Endothelial cell of umbilical vein (primary cell): ENCODE data around the gene NDUFA11. TPM values are rescaled to one million over a fixed set of nuclear protein-coding genes. Genes with fewer than 3 reads are reported as not detected.

Source experiments
- BruUV-seq: library from RNA; stranded (reverse); fragments of 400-500 nt; replicated peaks from 2 replicates; lab custom pipeline; 2021; lab: Mats Ljungman, UMichigan
- CTCF ChIA-PET: fragments of 300-600, 350-600 bp; sonication (Branson Sonifier 250); formaldehyde crosslinking; loops from one replicate; lab custom pipeline; 2021; ENCODE audit warnings: antibody characterized with exemption, inconsistent platforms; lab: Charles Lee
- POLR2A ChIA-PET: fragments of 300-600, 350-600 bp; sonication (Branson Sonifier 250); formaldehyde crosslinking; loops from one replicate; lab custom pipeline; 2021; ENCODE audit warnings: antibody characterized with exemption, inconsistent platforms; lab: Charles Lee
- DNase-seq: peaks from one replicate; pipeline ENCODE4 v3.0.0-alpha.2; 2011; ENCODE audit warnings: low read depth, low spot score
- FAIRE-seq: peaks from 2 replicates; lab custom pipeline; 2011; peaks lifted over from hg19 to GRCh38; lab: Jason Lieb, UNC
- H2AFZ ChIP-seq: 2 replicates; pipeline ENCODE4 v1.6.0; 2012; ENCODE audit warnings: low read depth, low read length, control low read depth, inconsistent platforms
- H3K27ac ChIP-seq: 2 replicates; pipeline ENCODE4 v1.5.1; 2011; ENCODE audit warnings: low read depth, mild to moderate bottlenecking, control low read depth, low read length, moderate library complexity; ENCODE audit not compliant: insufficient read depth
- H3K27me3 ChIP-seq, 2 experiments: 2 replicates each; pipeline versions ENCODE4 v1.6.0 to v1.6.1; 2011; ENCODE audit warnings: low read length in 2 of 2, mixed read lengths in 1 of 2; ENCODE audit not compliant: control insufficient read depth in 2 of 2, insufficient read depth in 2 of 2
- H3K36me3 ChIP-seq, 2 experiments: 2 replicates in 1 of 2; 3 replicates in 1 of 2; pipeline ENCODE4 v1.5.1; 2011; ENCODE audit warnings: low read length in 2 of 2, mild to moderate bottlenecking in 1 of 2, moderate library complexity in 1 of 2; ENCODE audit not compliant: control insufficient read depth in 2 of 2, insufficient read depth in 2 of 2; ENCODE audit errors: extremely low read depth in 1 of 2
- H3K4me1 ChIP-seq: 3 replicates; pipeline ENCODE4 v1.5.1; 2011; ENCODE audit warnings: mild to moderate bottlenecking, low read length; ENCODE audit not compliant: control insufficient read depth, insufficient read depth; ENCODE audit errors: extremely low read depth
- H3K4me2 ChIP-seq: 2 replicates; pipeline ENCODE4 v1.6.1; 2011; ENCODE audit warnings: low read length, control low read depth, mixed read lengths; ENCODE audit not compliant: insufficient read depth
- H3K4me3 ChIP-seq, 3 experiments: fragments of 200-600 bp in 1 of 3; sonication (generic), shearing (Covaris generic) in 1 of 3; replicated peaks in 1 of 3; 2 replicates each; pipeline ENCODE4 v1.5.1; 2011 to 2016; ENCODE audit warnings: control low read depth in 3 of 3, low read length in 3 of 3, mild to moderate bottlenecking in 2 of 3, inconsistent platforms in 1 of 3, low read depth in 1 of 3, moderate library complexity in 1 of 3; ENCODE audit not compliant: insufficient read depth in 1 of 3
- H3K79me2 ChIP-seq: 2 replicates; pipeline ENCODE4 v1.6.0; 2012; ENCODE audit warnings: low read length, inconsistent platforms; ENCODE audit not compliant: control insufficient read depth, insufficient read depth
- H3K9ac ChIP-seq: replicated peaks from 2 replicates; pipeline ENCODE3; 2011; ENCODE audit warnings: low read length, control low read depth; ENCODE audit not compliant: insufficient read depth; ENCODE audit errors: extremely low read depth
- H3K9me1 ChIP-seq: replicated peaks from 3 replicates; pipeline ENCODE4 v1.6.0; 2011; ENCODE audit warnings: mild to moderate bottlenecking, low read length; ENCODE audit not compliant: control insufficient read depth, insufficient read depth; ENCODE audit errors: extremely low read depth
- H3K9me3 ChIP-seq: replicated peaks from 2 replicates; pipeline ENCODE4 v1.5.1; 2012; ENCODE audit warnings: low read length, inconsistent platforms; ENCODE audit not compliant: control insufficient read depth, insufficient read depth
- H4K20me1 ChIP-seq: replicated peaks from 2 replicates; pipeline ENCODE3; 2011; ENCODE audit warnings: mild to moderate bottlenecking, low read length; ENCODE audit not compliant: control insufficient read depth, insufficient read depth; ENCODE audit errors: extremely low read depth
- EZH2 ChIP-seq: IDR thresholded peaks from 2 replicates; pipeline ENCODE4 v1.6.1; 2012; ENCODE audit warnings: borderline replicate concordance, low read depth, mild to moderate bottlenecking, moderate library complexity, low read length, inconsistent platforms; ENCODE audit not compliant: severe bottlenecking
- FOS ChIP-seq: IDR thresholded peaks from 2 replicates; pipeline ENCODE4 v1.6.1; 2011; ENCODE audit warnings: mild to moderate bottlenecking, low read length, moderate library complexity, borderline replicate concordance; ENCODE audit not compliant: insufficient read depth
- GATA2 ChIP-seq: IDR thresholded peaks from 2 replicates; pipeline ENCODE4 v1.7.0; 2011; ENCODE audit warnings: low read depth, mild to moderate bottlenecking, moderate library complexity, mixed read lengths, low read length; ENCODE audit not compliant: insufficient read length, insufficient read depth
- JUN ChIP-seq: IDR thresholded peaks from 2 replicates; pipeline ENCODE4 v1.6.1; 2011; ENCODE audit warnings: borderline replicate concordance, low read depth; ENCODE audit not compliant: insufficient read length, insufficient read depth
- POLR2AphosphoS5 ChIP-seq: IDR thresholded peaks from 2 replicates; pipeline ENCODE4 v1.6.1; 2012; ENCODE audit warnings: low read depth, mild to moderate bottlenecking, control low read depth, low read length, moderate library complexity; ENCODE audit not compliant: insufficient read depth
- dilution Hi-C: fragments of 300-500 bp; cut with MboI; formaldehyde crosslinking; loops from one replicate; pipeline ENCODE4 v1.15.0; 2019; ENCODE audit warnings: low sequenced_read_pairs; ENCODE audit not compliant: extremely low pct_ligation_motif_present
- intact Hi-C: fragments of 100-400 bp; cut with micrococcal nuclease; formaldehyde crosslinking; loops from one replicate; pipeline ENCODE4 v1.10.0; 2022
- polyA plus RNA-seq, 4 experiments: library from polyadenylated mRNA; depleted of rRNA in 3 of 4; stranded (reverse) in 3 of 4; unstranded in 1 of 4; fragments of >200 nt; gene quantifications; 2 replicates each; pipeline versions ENCODE4 v1.2.1 to v1.2.3, GENCODE V29; 2011 to 2012; ENCODE audit warnings: missing spikeins in 1 of 4
- total RNA-seq: library from RNA; stranded (reverse); gene quantifications from 2 replicates; pipeline ENCODE4 v1.2.3, GENCODE V29; 2021
- TF ChIP-seq, protein P1 (sequence below): IDR thresholded peaks from 2 replicates; pipeline ENCODE4 v1.6.1; 2011; ENCODE audit not compliant: insufficient read depth, insufficient read length
- TF ChIP-seq, protein P2 (sequence below), 2 donors: IDR thresholded peaks; 1 replicate in 1 of 2; 2 replicates in 1 of 2; pipeline ENCODE4 v1.5.1; 2011; ENCODE audit warnings: low read length in 2 of 2, mild to moderate bottlenecking in 2 of 2, moderate library complexity in 2 of 2, control low read depth in 1 of 2, inconsistent platforms in 1 of 2, low read depth in 1 of 2; ENCODE audit not compliant: insufficient read depth in 1 of 2; ENCODE audit errors: extremely low read depth in 1 of 2

The NDUFA11 gene
- total and polyA plus RNA-seq, 2 donors (not counting 3 experiments of a cell fraction or from before 2014, with no cell fraction given) = 281 to 876 TPM

DNA sequence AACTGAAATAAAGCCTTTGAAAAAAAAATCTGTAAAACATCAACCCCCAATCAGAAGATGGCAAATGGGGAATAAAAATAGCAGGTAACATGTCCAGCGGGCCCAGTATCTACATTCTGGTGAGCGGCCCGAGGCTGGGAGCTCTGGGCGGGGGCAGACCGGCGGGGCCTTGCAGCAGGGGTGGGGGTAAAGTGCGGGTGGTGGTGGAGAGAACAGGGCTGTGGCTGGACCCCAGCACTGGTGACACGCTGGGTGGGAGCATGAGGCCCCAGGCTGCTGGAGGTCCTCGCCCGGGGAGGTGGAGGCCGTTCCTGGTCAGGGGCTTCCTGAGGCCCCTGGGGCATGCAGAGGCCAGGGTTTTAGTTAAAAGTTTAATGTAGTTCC, 12.2 kb upstream of the NDUFA11 start:
- intact Hi-C loops = no loop called here
- FAIRE-seq (no peak), DNase-seq (no peak)
- dilution Hi-C loops = no loop called here
- ChIA-PET CTCF (no interaction called here), POLR2A (no interaction called here)
- Histone ChIP-seq H3K4me1 (no peaks in the 10 kb centered on the region), H3K27ac (no peak overlapping the region), H3K36me3 (peaks cover 7 to 17% of the 10 kb centered on the region in 2 experiments), H3K79me2 (no peaks in the 10 kb centered on the region), H3K9me3 (no peaks in the 10 kb centered on the region), H3K9ac (no peak overlapping the region), H3K27me3 (no peaks in the 10 kb centered on the region), H3K9me1 (no peaks in the 10 kb centered on the region), H2AFZ (no peak overlapping the region), H3K4me3 (no peak overlapping the region), H3K4me2 (no peak overlapping the region), H4K20me1 (no peaks in the 10 kb centered on the region)
- BruUV-seq = no TSS peak
- TF ChIP-seq POLR2AphosphoS5 (no peak), FOS (no peak), GATA2 (no peak), JUN (no peak), EZH2 (no peak)
- TF ChIP-seq, protein P1, sequence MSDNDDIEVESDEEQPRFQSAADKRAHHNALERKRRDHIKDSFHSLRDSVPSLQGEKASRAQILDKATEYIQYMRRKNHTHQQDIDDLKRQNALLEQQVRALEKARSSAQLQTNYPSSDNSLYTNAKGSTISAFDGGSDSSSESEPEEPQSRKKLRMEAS = no peak

DNA sequence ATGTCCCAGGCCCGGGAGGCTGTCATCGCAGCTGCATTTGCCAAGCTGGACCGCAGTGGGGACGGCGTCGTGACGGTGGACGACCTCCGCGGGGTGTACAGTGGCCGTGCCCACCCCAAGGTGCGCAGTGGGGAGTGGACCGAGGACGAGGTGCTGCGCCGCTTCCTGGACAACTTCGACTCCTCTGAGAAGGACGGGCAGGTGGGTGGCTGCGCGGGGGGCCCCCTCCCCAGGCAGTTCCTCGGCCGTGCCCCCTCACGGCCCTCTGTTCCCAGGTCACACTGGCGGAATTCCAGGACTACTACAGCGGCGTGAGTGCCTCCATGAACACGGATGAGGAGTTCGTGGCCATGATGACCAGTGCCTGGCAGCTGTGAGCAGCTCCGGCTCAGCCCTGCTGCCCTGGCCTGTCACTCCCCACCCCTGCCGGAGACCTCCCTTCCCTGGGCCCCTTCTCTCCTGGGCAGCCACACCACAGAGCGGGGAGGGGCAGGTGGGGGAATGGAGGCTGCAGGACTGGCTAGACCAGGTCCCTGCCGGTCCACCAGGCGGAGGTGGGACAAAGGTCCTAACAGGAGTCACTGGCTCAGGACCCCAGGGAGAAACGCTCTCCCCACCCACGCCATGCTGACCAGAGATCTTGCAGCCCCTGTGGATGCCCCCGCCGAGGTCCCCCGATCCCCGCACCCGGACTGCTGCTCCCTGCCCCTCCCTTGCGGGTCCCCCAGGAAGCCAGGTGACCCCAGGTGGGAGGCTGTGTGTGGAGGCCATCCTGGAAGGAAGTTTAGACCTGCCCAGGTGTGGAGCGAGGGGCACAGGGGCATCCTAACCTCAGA, 11.6 kb upstream of the NDUFA11 start:
- H3K27ac ChIP-seq = no peak overlapping the region
- H3K4me3 ChIP-seq = no peak overlapping the region
- ChIA-PET CTCF (no interaction called here), POLR2A (no interaction called here)
- H3K4me2 ChIP-seq = no peak overlapping the region
- intact Hi-C loops (no loop called here), dilution Hi-C loops (no loop called here)
- H2AFZ ChIP-seq = no peak overlapping the region
- H3K4me1 ChIP-seq = no peaks in the 10 kb centered on the region
- no peak overlapping the region for H3K9ac ChIP-seq
- H3K27me3 ChIP-seq = no peaks in the 10 kb centered on the region
- no peaks in the 10 kb centered on the region for H3K9me1 ChIP-seq
- TF ChIP-seq, protein P1 = no peak
- TF ChIP-seq, protein P2, sequence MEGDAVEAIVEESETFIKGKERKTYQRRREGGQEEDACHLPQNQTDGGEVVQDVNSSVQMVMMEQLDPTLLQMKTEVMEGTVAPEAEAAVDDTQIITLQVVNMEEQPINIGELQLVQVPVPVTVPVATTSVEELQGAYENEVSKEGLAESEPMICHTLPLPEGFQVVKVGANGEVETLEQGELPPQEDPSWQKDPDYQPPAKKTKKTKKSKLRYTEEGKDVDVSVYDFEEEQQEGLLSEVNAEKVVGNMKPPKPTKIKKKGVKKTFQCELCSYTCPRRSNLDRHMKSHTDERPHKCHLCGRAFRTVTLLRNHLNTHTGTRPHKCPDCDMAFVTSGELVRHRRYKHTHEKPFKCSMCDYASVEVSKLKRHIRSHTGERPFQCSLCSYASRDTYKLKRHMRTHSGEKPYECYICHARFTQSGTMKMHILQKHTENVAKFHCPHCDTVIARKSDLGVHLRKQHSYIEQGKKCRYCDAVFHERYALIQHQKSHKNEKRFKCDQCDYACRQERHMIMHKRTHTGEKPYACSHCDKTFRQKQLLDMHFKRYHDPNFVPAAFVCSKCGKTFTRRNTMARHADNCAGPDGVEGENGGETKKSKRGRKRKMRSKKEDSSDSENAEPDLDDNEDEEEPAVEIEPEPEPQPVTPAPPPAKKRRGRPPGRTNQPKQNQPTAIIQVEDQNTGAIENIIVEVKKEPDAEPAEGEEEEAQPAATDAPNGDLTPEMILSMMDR (IDR thresholded peaks at IDR 0.05; ENCODE audit: extremely low read depth in 1 of 2, insufficient read depth in 1 of 2, low read depth in 1 of 2, low read length in 2 of 2) = no peak
- DNase-seq = no peak
- H4K20me1 ChIP-seq = no peaks in the 10 kb centered on the region
- FAIRE-seq = no peak
- peaks cover 6 to 17% of the 10 kb centered on the region in 2 experiments for H3K36me3 ChIP-seq
- no peaks in the 10 kb centered on the region for H3K79me2 ChIP-seq
- BruUV-seq = no TSS peak
- no peaks in the 10 kb centered on the region for H3K9me3 ChIP-seq
